ENCODE measurements around the gene HTT-AS.

DNA sequence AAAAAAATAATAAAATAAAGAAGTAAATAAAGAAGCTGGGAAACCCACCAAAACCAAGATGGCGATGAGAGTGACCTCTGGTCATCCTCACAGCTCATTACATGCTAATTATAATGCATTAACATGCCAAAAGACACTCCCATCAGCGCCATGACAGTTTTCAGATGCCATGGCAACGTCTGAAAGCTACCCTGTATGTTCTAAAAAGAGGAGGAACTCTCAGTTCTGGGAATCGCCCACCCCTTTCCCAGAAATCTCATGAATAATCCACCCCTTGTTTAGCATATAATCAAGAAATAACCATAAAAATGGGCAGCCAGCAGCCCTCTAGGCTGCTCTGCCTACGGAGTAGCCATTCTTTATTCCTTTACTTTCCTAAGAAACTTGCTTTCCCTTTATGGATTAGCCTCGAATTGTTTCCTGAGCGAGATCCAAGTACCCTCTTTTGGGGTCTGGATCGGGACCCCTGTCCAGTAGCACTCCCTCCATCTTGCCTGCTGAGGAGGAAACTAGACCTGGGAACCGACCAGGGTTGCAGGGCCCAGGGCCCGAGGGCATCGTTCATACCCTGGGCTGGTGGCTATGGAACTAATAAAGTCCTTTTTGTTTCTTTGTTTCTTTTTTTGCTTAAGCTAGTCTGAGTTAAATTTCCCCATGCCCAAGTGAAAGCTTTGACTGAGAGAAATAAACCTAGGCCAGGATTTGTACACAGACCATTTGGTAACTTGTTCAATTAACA, 30.9 kb downstream of the HTT-AS start:
- TF ChIP-seq CTCF (IDR thresholded peaks at IDR 0.05) (no peak), POLR2A (IDR thresholded peaks at IDR 0.05) (no peak)
